GM04504 (cell line): Measurements from ENCODE around the gene NFAM1.
A peak's percentile ranks its signal among the peaks of the same experiment; 100 is the strongest.

Source experiments
- DNase-seq: peaks from one replicate; pipeline ENCODE4 v3.0.0-alpha.2; 2012; ENCODE audit warnings: low read depth

The NFAM1 gene

DNA sequence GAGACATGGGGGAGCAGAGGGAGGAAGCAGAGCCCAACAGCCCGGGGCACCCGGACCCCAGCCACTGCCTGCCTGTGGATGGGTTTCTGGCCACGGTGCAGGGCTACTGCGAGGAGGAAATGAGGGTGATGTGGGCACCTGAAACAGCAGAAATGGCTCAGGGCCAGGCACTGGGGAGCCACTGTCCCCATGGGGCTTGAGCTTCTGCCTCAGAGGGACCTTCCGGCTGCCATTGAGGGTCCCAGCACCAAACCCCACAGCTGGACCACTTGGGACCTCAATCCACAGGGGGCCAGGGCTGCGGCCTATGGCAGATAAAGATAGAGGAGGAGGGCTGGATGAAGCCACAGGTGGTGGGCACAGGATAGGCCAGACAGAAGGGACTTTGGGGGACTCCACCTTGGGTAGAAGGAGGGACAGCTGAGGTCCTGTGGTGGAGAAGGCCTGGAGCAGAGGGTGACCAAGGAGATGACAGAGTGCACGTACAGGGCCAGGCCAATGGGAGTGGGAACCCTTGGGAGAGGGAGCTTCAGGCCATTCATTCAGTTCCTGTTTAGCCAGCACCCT lies 48.3 kb downstream of the NFAM1 start:
- no peak for DNase-seq

DNA sequence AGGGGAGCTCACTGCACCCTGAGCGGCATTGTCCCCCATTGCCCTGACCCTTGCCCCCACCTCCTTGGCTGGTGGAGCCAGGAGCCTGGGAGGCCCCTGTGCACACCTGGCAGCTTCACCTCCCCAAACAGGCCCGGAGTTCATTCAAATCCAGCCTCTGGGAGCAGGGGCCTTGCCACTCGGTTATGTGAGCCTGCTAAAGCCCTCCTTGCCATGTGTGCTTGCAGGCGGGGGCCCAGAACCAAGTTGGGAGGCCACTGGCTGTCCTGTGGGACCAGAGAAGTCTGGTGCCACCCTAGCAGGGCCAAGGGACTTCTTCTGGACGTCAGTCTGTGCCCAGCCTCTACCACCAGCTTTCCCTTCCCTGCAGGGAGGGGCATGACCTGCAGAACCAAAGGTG lies 48.9 kb downstream of the NFAM1 start:
- no peak for DNase-seq

DNA sequence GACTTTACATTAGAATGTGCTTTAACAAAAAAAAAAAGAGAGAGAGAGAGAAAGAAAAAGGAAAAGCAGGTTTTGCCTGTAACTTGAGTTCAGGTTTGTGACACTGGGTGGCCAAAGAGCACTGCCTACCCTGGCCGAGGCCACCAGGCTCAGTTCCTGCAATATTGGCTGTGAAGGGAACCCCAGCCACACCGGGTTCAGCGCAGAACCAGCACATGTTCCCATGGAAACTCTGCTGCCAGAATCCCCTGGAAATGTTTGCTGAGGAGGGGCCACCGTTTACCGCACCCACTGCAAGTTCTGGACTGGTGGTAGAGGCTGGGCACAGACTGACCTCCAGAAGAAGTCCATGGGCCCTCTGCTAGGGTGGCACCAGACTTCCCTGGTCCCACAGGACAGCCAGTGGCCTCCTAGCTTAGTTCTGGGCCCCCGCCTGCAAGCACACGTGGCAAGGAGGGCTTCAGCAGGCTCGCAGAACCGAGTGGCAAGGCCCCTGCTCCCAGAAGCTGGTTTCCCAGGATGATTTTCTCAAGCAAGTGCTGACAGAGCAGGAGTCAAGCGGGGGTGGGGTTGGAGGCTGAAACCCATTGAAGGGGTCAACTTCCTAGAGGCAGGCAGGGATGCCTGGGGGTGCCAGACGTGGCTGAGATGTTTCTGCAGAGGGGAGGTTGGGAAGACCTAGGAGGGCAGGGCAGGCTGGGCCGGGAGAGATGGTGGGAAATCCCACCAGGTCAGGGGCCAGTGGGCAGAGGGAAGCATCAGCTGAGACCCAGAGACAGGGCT lies 51.2 kb downstream of the NFAM1 start:
- no peak for DNase-seq

DNA sequence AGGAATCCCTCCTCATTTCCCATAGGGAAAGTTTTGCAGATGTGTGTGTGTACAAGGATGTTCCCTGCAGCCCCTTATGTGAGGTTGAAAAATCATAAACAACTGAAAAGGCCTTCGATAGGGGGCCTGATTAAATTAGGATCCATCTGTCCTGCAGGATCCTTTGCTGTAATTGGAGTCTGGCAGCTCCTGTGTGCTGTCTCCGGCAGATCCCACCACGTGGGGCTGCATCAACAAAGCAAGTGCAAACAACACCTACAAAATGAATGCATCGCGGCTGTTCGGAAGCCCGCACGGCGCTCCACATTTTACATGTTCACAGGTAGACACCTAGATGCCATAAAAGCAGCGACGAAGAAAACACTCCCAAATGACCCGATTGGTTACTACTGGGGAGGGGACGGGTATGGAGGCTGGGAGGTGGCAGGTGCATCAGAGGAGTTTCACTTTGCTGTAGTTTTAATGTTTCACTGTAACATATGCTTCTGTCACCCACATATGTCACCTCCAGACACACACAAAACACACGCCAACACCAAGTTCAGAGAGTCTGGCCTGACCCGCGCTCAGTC lies 52.2 kb downstream of the NFAM1 start:
- DNase-seq: no peak

DNA sequence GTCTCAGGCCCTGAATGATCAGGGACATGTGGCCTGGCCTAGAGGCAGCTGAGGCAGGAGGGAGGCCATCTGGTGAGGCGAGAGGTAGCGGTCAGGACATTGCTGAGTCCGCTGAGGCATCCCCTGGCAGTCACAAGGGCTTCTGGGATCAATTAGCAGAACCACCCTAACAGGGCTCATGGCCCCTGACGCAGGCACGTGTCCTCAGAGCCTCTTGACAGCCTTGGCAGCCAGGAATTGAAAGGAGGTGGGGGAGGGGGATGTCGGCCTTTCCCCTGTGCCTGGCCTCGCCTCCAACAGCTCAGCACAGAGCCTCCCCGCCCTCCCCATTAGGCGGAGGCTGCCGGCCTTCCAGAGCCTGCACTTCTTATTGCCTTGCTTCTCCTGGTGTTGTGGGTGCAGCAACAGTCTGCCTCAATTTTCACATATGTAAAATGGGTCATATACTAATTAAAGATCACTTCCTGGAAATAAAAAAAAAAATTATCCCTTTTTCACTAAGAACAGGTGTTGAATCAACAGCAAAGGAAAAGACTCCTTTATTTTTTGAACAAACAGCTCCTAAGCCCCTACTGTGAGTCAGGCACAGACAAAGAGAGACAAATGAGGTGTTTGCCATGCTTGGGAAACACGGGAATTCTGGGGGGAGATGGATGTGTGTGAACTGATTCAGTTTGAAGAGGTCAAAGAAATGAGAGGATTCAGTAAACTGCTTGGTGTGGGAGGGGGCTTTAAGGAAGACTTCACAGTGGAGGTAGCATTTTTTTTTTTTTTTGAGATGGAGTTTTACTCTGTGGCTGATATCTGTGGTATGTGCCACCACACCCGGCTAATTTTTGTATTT lies 55.3 kb downstream of the NFAM1 start:
- DNase-seq: peak; percentile 76

DNA sequence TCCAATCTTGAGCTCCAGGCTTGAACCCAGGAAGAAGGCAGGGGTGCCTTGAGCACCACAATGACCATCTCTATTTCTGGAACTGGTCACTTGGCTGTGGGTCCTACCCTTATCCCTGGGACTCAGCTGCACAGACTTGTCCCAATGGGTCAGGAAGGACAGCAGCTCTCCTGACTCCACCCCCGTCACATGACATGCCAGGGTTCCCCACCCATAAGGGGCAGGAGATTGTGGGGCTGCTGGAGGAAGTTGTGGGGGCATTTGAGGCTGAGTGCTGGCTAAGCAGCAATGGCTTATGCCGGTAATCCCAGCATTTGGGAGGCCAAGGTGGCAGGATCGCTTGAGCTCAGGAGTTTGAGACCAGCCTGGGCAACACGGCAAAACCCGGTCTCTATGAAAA lies 56.2 kb downstream of the NFAM1 start:
- DNase-seq: no peak

DNA sequence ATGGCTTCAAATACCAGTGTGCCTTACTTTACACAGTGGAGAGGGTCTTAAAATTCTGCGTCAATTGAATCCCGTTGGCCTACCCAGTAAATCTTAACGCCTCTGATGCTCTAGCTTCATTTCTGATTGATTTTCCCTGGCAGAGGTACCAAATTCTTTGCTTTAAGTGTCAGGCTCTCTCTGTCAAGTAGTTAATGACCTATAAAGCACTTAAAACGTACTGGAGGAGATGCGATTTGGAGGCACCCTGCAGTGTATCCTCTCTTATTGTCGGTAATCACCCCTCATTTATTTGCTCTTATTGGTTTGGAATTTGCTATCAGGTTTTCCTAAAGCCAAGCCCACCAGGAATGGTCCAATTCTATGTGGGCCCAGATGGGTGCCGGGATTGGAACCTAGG lies 59.2 kb downstream of the NFAM1 start:
- no peak for DNase-seq

DNA sequence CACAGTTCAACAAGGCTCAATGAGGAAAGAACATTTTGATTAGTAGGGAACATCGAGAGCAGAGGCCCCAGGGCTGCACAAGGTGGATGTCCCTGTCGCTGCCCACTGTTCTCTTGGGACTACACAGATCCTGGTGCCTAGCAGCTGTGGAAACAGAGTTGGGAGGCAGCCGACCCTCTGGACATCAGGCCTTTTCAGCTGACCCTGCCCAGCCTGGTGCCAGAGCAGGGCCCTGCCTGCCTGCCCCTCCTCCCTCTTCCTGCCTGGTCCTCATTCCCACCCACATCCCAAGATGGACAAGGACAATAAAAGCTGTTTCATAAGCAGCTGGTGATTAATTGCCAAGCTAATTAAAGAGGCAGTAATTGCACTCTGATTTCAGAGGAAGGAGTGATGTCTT lies 60.7 kb downstream of the NFAM1 start:
- no peak for DNase-seq

DNA sequence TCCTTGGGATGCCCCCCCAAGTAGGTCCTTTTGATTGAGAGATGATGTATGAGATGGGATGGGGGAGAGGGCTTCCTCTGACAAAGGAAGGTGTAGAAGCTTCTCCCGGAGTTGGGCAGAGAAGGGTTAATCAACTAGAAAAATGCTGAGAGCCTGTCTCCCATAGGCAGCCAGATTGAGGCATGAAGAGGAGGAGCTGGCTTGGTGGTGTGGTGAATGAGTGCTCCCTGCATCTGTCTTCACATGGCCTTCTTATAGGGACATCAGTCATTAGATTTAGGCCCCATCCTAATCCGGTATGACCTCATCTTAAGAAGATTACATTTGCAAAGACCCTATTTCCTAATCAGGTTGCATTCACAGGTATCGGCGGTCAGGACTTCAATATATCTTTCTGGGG lies 61.1 kb downstream of the NFAM1 start:
- DNase-seq: no peak

DNA sequence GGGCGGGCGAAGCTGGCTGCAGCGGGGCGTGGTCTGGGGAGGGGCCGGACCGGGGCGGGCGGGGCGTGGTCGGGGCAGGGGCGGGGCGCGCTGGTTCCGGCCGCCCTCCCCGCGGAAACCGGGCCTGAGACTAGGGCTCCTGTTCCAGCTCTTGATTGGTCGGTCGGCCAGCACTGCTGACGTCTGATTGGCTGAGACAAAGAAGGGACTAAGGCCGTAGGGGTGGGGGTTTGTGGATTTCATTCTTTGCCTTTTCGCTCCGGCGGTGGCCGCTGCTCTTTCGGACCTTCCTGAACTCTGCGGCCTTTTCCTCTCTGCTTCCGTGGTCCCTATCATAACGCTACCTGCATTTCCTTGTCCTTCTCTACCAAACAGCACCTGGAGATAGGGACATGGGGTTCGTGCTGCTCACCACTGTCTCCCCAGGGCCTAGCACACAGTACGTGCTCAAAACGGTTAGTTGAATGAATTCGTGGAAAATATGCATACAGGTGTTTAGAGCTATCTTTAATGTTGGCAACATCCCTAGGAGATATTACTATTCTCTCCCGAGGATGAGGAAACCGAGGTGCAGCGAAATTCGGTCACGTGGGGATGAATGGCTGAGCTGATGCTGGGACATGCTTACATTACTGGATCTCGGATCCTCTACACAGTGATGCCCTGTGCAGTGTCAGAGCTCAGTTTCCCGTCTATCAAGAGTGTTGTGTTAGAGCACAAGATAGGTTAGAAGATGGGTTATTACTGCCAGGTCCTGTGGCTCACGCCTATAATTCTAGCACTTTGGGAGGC lies 62.8 kb downstream of the NFAM1 start:
- DNase-seq: peak; percentile 78

DNA sequence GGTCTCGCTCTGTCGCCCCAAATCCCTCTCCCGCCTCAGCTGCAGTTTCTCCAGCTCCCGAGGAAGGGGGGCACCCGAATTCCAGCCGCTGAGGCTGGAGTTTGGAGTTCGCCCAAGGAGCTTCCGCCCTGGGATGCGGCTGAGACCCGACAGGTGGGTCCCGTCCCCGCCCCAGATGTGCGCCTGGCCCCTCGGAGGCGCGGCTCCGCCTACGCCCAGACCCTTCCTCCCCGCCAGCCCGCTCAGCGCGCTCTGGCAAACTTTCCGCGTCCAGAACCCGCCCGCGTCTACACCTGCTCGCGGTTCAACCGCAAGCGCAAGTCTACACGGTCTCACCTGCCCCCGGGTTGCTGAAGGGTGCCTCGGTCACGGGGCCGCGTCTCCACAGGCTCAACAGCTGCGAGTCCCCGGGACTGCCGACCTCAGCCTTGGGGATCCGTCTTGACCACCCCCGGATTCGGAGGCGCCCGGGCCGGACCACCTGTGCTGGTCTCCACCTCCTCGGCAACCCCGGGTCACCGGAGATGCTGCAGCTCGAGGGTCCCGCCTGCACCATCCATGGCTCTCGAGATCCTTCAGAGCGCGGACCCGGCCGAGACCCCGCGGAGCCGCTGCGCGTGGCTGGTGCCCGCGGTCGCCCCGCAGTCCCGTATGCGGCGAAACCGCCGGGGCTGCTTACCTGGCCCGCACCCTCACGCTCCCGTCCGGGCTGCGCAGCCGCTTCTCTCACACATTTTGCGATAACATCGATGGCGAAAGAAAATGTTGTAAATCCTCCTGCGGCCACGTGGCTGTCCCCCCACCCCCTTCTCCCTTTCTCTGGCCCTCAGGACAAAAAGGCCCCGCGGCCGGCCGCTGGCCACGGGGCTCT lies 63.6 kb downstream of the NFAM1 start:
- no peak for DNase-seq

DNA sequence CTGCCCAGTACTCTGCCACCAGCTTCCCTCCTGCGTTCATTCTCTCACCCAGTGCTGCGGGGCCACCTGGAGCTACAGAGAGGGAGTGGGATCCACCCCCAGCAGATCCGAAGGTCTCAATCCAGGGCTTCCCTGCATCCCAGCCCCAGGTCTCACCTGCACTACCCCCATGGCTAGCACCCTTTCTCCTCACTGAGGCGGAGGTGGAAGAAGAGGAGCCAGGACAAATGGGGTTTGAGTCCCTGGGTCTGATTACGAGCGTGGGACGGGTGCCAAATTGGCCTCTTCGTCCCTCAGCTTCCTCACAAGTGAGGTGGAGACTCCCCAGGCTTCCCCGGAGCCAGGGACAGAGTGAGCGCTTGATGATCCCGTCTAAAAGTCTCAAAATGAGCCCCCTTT lies 64.2 kb downstream of the NFAM1 start:
- no peak for DNase-seq

DNA sequence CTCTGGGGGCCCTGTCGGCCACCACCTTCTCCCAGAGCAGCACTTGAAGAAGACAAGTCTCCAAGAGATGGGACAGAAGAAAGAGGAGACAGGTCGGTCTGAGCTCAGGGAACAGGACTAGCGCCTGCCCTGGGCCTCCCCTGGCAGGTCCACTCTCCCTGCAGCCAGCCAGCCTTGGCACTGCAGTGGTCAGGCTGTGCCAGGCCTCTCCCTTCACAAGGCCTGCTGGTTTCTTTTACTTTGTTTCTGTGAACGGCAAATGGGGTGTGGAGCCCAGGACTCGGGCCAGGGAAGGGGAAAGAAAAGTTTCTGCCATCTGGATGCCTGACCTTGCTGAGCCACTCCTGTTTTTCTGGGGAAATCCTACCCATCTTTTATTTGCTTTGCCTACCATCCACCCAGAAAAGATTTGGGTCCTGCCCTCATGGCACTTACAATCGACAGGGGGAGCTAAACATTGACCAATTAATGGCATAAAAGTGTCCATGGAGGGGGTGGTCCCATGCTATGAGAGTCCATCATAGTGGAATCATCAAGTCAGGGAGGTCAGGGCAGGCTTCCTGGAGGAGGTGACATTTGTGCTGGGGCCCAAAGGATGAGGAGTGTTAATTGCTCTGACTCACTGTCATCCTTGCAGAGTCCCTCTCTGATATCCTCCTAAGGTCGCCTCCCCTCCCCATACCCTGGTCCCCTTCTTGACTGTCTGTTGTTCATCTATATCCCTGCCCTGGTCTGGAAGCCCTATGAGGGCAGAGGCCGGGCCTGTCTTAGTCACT lies 65.2 kb downstream of the NFAM1 start:
- DNase-seq: no peak

DNA sequence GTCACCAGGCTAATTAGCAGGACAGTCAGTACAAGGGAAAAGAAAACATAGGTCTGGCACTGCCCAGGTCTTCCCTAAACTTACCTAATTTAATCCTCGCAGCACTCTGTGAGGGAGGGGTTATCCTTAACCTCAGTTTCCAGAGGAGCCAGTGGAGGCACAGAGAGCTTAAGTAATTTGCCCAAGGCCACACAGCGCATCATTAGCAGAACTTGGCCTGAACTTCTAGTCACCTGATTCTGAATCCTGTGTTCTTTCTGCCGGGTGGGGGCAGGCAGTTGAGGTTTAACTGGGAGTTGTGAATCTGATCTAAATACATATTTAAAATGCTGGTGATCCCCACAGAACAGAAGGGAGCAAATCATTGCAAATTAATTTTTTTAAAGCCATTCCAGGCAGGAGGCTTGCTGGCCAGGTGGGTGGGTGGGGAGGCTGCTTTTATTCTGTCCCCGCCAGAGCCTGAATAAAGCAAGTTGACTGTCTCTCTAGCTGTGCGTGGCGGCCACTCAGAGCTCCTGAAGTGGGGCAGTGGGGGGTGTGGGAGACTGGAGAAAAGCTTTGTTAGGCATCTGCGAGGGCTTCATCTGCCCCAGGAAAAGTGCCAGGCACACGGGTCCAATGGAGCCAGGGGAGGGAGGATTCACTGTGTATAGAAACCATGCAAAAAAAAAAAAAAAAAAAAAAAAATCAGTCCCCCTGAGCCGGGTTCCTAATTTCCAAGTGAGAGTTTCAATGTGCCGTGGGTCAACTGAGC lies 66.1 kb downstream of the NFAM1 start:
- no peak for DNase-seq

DNA sequence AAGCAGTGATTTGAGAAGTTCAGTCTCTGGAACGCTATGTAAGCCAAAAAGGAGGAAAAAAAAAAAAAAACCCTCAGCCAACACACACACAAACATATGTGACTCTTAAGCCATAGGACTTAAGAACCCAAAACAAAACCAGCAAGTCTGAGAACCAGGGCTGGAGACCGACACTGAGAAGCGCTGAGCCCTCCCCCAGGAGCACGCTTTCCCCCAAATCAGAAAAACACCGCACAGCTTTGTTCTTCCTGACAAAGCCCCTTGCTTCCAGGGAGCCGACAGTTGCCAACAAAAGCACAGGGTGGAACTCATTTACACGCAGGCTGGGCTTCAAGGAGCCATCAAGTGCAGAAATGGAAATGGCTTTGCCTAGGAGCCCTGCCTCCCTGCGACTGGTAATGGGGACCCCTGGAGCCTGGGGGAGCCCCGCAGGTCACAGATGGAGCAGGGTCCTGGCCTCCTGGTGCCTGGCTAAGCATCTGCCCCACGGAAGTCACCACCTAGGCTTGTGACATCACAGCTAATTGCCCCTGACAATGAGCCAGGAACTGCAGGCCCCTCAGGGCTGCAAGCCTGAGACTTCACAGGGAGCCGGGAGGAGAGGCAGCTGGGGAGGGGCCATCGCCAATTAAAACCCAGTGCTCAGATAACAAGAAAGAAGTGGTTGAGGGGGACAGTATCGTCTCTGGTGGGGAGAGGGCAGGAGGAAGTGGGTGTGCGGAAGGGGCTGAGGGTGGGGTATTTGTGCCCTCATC lies 66.9 kb downstream of the NFAM1 start:
- no peak for DNase-seq

DNA sequence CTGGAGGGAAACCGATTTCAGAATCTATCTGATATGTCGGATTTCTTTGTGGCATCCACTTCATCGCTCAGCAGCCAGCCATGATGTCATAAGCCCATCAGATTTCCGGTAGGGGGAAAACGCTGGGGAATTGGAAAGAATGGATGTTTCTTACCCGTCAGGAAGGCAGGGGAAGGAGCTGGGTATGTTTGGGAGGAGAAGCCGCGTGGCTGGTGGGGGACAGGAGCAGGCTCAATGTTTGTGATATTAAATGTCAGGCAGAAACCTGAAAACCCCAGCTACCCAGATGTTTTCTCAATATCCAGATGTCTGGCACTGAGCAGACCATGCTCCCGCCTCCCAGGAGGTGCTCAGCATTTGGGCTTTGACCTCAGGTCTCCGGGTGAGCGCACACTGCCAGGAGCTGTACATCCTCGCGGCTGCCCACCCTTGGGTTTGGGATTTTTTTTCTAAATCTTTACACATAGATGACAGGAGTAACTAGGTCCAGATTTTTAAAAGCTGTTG lies 67.5 kb downstream of the NFAM1 start:
- no peak for DNase-seq

DNA sequence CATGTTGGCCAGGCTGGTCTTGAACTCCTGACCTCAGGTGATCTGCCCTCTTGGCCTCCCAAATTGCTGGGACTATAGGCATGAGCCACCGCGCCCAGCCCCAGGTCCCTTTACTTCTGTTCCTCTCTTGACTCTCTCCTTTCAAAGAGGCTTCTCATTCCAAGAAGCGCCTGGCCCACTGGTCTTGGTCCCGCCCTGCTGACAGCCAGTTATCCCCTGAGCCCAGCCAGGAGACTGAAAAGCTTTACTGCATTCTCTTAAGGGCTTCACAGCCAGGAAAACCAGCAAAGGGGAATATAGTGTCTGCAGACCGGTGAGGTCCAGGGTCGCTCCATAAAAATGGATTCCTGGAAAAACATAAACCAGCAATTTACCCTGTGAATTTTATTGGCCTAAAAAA lies 68.3 kb downstream of the NFAM1 start:
- DNase-seq: no peak

DNA sequence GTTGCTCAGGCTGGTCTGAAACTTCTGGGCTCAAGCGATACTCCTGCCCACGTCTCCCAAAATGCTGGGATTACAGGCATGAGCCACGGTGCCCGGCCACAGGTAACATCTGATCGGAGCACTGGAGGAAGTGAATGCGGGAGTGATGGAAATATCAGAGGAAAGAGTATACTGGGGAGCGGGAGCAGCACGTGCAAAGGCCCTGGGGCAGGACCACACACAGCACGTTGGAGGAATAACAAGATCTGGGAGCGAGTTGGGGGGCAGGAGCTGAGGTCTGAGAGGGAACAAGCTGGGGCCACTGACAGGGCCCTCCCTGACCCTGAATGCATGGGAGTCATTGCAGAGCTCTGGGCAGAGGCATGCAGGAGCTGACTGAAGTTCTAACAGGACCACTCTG lies 70.7 kb downstream of the NFAM1 start:
- no peak for DNase-seq

DNA sequence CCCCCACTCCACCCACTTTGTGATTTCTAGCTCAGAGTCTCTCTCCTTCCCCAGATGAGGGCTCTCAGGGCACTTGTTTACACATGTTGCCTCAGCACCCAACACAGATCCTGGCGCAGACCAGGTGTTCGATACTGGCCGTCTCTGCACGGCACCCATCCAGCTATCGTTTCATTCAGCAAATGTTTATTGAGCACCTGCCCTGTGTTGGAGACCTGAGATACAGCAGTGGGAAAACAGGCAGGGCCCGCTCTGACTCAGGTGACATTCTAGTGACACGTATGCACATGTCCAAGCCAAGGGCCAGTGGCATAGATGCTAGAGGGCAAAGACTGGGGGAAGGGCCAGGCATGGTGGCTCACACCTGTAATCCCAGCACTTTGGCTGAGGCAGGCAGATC lies 71.9 kb downstream of the NFAM1 start:
- DNase-seq: no peak
